Ascending aorta (tissue), 2 donors: ENCODE measurements around the gene CTSD. TPM values are rescaled to one million over a fixed set of nuclear protein-coding genes. Genes with fewer than 3 reads are reported as not detected.

ENCODE experiments used
- DNase-seq, 2 donors: peaks; one replicate each; pipeline ENCODE4 v3.0.0-alpha.2; 2019; ENCODE audit warnings: low spot score in 2 of 2
- H3K27ac ChIP-seq, 2 donors: fragments of 200-600 bp; sonication (generic); one replicate each; pipeline ENCODE4 v1.5.1; 2016 to 2017; ENCODE audit warnings: mild to moderate bottlenecking in 1 of 2
- H3K27me3 ChIP-seq: fragments of 200-600 bp; sonication (generic); one replicate; pipeline ENCODE4 v1.5.1; 2017
- H3K36me3 ChIP-seq, 2 donors: fragments of 200-600 bp; sonication (generic); one replicate each; pipeline ENCODE4 v1.5.1; 2016
- H3K4me1 ChIP-seq, 2 donors: fragments of 200-600 bp; sonication (generic); one replicate each; pipeline ENCODE4 v1.5.1; 2016 to 2017; ENCODE audit warnings: mild to moderate bottlenecking in 1 of 2
- H3K4me3 ChIP-seq, 2 donors: fragments of 200-600 bp; sonication (generic); one replicate each; pipeline ENCODE4 v1.5.1; 2016 to 2017; ENCODE audit warnings: mild to moderate bottlenecking in 1 of 2
- H3K9me3 ChIP-seq, 2 donors: fragments of 200-600 bp; sonication (generic); one replicate each; pipeline ENCODE4 v1.5.1; 2016
- CTCF ChIP-seq, 3 experiments: fragments of 200-600 bp in 2 of 3; fragments of 450-650 bp in 1 of 3; sonication (generic) in 2 of 3; IDR thresholded peaks; one replicate each; pipeline ENCODE4 v1.5.1; 2016 to 2019; ENCODE audit warnings: antibody characterized with exemption in 3 of 3, mild to moderate bottlenecking in 1 of 3, moderate library complexity in 1 of 3
- intact Hi-C: fragments of 100-400 bp; cut with DNase I; formaldehyde crosslinking; loops from one replicate; pipeline ENCODE4 v1.15.1; 2023
- total RNA-seq: library from RNA; depleted of rRNA; stranded (reverse); fragments of >200 nt; gene quantifications from one replicate; pipeline ENCODE4 v1.1.0, GENCODE V29; 2016

The CTSD gene
- total RNA-seq, 1 donor from 2014 or later, result 777 TPM

- Histone ChIP-seq H3K27me3 (no peaks in the 10 kb centered on the region), H3K27ac (no peak overlapping the region), H3K4me1 (peaks cover 8 to 10% of the 10 kb centered on the region in 2 donors), H3K4me3 (no peak overlapping the region), H3K36me3 (peaks cover 0 to 5% of the 10 kb centered on the region in 2 donors), H3K9me3 (no peaks in the 10 kb centered on the region)
- DNase-seq, result no peak
- intact Hi-C loops, result no loop called here
- no peak for TF ChIP-seq CTCF (IDR thresholded peaks at IDR 0.05)
These were observed 20.7 kb downstream of the CTSD start for GRCh38 chr11:1742869-1743584.

GRCh38 chr11:1742371-1742770 lies 21.4 kb downstream of the CTSD start:
- intact Hi-C loops, result no loop called here
- Histone ChIP-seq H3K4me1 (peaks cover 4 to 5% of the 10 kb centered on the region in 2 donors), H3K27ac (no peak overlapping the region), H3K27me3 (no peaks in the 10 kb centered on the region), H3K36me3 (peaks cover 0 to 5% of the 10 kb centered on the region in 2 donors), H3K4me3 (no peak overlapping the region), H3K9me3 (peaks cover 1 to 2% of the 10 kb centered on the region in 2 donors)
- TF ChIP-seq CTCF (IDR thresholded peaks at IDR 0.05), result no peak
- DNase-seq, result no peak

- no peak overlapping the region for H3K4me3 ChIP-seq
These were observed 22.0 kb downstream of the CTSD start for GRCh38 chr11:1741741-1742140.

GRCh38 chr11:1740786-1741530 lies 22.8 kb downstream of the CTSD start:
- peak in 1 of 2 donors; percentile 51 for DNase-seq
- Histone ChIP-seq H3K27me3 (no peaks in the 10 kb centered on the region), H3K4me3 (no peak overlapping the region), H3K9me3 (peaks cover 4% of the 10 kb centered on the region in 2 donors), H3K4me1 (no peaks in the 10 kb centered on the region), H3K27ac (no peak overlapping the region), H3K36me3 (peaks cover 0 to 3% of the 10 kb centered on the region in 2 donors)
- intact Hi-C loops, result no loop called here
- no peak for TF ChIP-seq CTCF (IDR thresholded peaks at IDR 0.05)

More at GRCh38 chr11:1741741-1742140, 22.0 kb downstream of the CTSD start:
- Histone ChIP-seq H3K27me3 (no peaks in the 10 kb centered on the region), H3K27ac (no peak overlapping the region), H3K9me3 (peaks cover 4% of the 10 kb centered on the region in 2 donors), H3K36me3 (peaks cover 0 to 5% of the 10 kb centered on the region in 2 donors), H3K4me1 (no peaks in the 10 kb centered on the region)
- intact Hi-C loops, result no loop called here
- no peak for TF ChIP-seq CTCF (IDR thresholded peaks at IDR 0.05)
- DNase-seq, result peak in 1 of 2 donors; percentile 44

GRCh38 chr11:1739576-1739975 lies 24.2 kb downstream of the CTSD start:
- H3K27ac ChIP-seq, result no peak overlapping the region
- H3K9me3 ChIP-seq, result peaks cover 4% of the 10 kb centered on the region in 2 donors
- no peaks in the 10 kb centered on the region for H3K36me3 ChIP-seq
- H3K4me1 ChIP-seq, result no peaks in the 10 kb centered on the region
- intact Hi-C loops, result no loop called here
- TF ChIP-seq CTCF (IDR thresholded peaks at IDR 0.05), result no peak
- no peak overlapping the region for H3K4me3 ChIP-seq
- H3K27me3 ChIP-seq, result no peaks in the 10 kb centered on the region
- DNase-seq, result peak in 1 of 2 donors; percentile 60
